H9 (cell line): Measurements from ENCODE around the gene IL12RB1. TPM values are rescaled to one million over a fixed set of nuclear protein-coding genes. Genes with fewer than 3 reads are reported as not detected.

ENCODE experiments used
- DNase-seq: peaks from one replicate; pipeline ENCODE4 v3.0.0-alpha.2; 2017
- H2AFZ ChIP-seq: one replicate; pipeline ENCODE4 v1.6.1; 2013; ENCODE audit warnings: mild to moderate bottlenecking, low read length, control low read depth, moderate library complexity
- H2AK5ac ChIP-seq: 2 replicates; pipeline ENCODE4 v1.6.1; 2013; ENCODE audit warnings: low read length, control low read depth, mixed read lengths; ENCODE audit not compliant: insufficient read length
- H2BK120ac ChIP-seq: one replicate; pipeline ENCODE4 v1.6.1; 2013; ENCODE audit warnings: low read depth, mild to moderate bottlenecking, low read length, control low read depth, inconsistent platforms; ENCODE audit not compliant: poor library complexity, severe bottlenecking
- H2BK12ac ChIP-seq: 2 replicates; pipeline ENCODE4 v1.6.1; 2013; ENCODE audit warnings: low read length, control low read depth, mixed read lengths, low read depth; ENCODE audit not compliant: insufficient read length
- H2BK15ac ChIP-seq: 2 replicates; pipeline ENCODE4 v1.6.1; 2013; ENCODE audit warnings: low read depth, low read length, control low read depth
- H2BK20ac ChIP-seq: one replicate; pipeline ENCODE4 v1.6.1; 2013; ENCODE audit warnings: low read depth, mild to moderate bottlenecking, low read length, control low read depth, inconsistent platforms; ENCODE audit not compliant: poor library complexity, severe bottlenecking
- H2BK5ac ChIP-seq: 2 replicates; pipeline ENCODE4 v1.6.1; 2013; ENCODE audit warnings: low read length, control low read depth, mixed read lengths; ENCODE audit not compliant: insufficient read length
- H3K14ac ChIP-seq: 2 replicates; pipeline ENCODE4 v1.6.1; 2013; ENCODE audit warnings: low read length, control low read depth; ENCODE audit not compliant: insufficient read depth
- H3K18ac ChIP-seq: 2 replicates; pipeline ENCODE4 v1.6.1; 2013; ENCODE audit warnings: low read depth, mild to moderate bottlenecking, mixed read lengths, low read length, control low read depth; ENCODE audit not compliant: insufficient read length
- H3K23ac ChIP-seq: 2 replicates; pipeline ENCODE4 v1.6.1; 2013; ENCODE audit warnings: low read length, control low read depth, mixed read lengths, low read depth; ENCODE audit not compliant: insufficient read length
- H3K23me2 ChIP-seq: 2 replicates; pipeline ENCODE4 v1.6.1; 2013; ENCODE audit warnings: low read depth, mild to moderate bottlenecking, mixed read lengths, low read length, control low read depth; ENCODE audit not compliant: insufficient read length, poor library complexity, severe bottlenecking
- H3K27ac ChIP-seq: 2 replicates; pipeline ENCODE4 v1.5.1; 2013; ENCODE audit warnings: low read length, control low read depth, mixed read lengths, low read depth; ENCODE audit not compliant: insufficient read length
- H3K27me3 ChIP-seq: 2 replicates; pipeline ENCODE4 v1.6.1; 2013; ENCODE audit warnings: low read length, control low read depth, inconsistent platforms; ENCODE audit not compliant: insufficient read depth
- H3K4ac ChIP-seq: 2 replicates; pipeline ENCODE4 v1.6.1; 2013; ENCODE audit warnings: low read depth, mild to moderate bottlenecking, control low read depth, inconsistent platforms, low read length, moderate library complexity
- H3K4me1 ChIP-seq: 2 replicates; pipeline ENCODE4 v1.6.1; 2013; ENCODE audit warnings: low read length, control low read depth, inconsistent platforms; ENCODE audit not compliant: insufficient read depth
- H3K4me2 ChIP-seq: 2 replicates; pipeline ENCODE4 v1.6.1; 2013; ENCODE audit warnings: low read length, control low read depth, mixed read lengths; ENCODE audit not compliant: insufficient read length, insufficient read depth
- H3K56ac ChIP-seq: 2 replicates; pipeline ENCODE4 v1.6.1; 2013; ENCODE audit warnings: low read depth, mild to moderate bottlenecking, mixed read lengths, low read length, control low read depth; ENCODE audit not compliant: insufficient read length
- H3K79me1 ChIP-seq: 2 replicates; pipeline ENCODE4 v1.6.1; 2013; ENCODE audit warnings: low read depth, mild to moderate bottlenecking, moderate library complexity, low read length, control low read depth, inconsistent platforms; ENCODE audit not compliant: insufficient read depth, poor library complexity, severe bottlenecking
- H3K79me2 ChIP-seq: 2 replicates; pipeline ENCODE4 v1.6.1; 2013; ENCODE audit warnings: low read length, control low read depth, inconsistent platforms; ENCODE audit not compliant: insufficient read depth
- H3K9ac ChIP-seq: 2 replicates; pipeline ENCODE4 v1.6.1; 2013; ENCODE audit warnings: low read length, control low read depth, mixed read lengths; ENCODE audit not compliant: insufficient read length; ENCODE audit errors: extremely low read depth
- H3K9me3 ChIP-seq: one replicate; pipeline ENCODE4 v1.6.1; 2013; ENCODE audit warnings: low read depth, low read length, inconsistent platforms; ENCODE audit not compliant: control insufficient read depth
- H3T11ph ChIP-seq: one replicate; pipeline ENCODE4 v1.6.1; 2013; ENCODE audit warnings: mild to moderate bottlenecking, low read length, control low read depth, inconsistent platforms
- H4K20me1 ChIP-seq: one replicate; pipeline ENCODE4 v1.6.1; 2013; ENCODE audit not compliant: control insufficient read depth, insufficient read length, insufficient read depth
- H4K5ac ChIP-seq: 2 replicates; pipeline ENCODE4 v1.6.1; 2013; ENCODE audit warnings: low read depth, mild to moderate bottlenecking, mixed read lengths, low read length, control low read depth; ENCODE audit not compliant: insufficient read length
- H4K8ac ChIP-seq: replicated peaks from 2 replicates; pipeline ENCODE4 v1.6.1; 2013; ENCODE audit warnings: low read length, control low read depth, mixed read lengths, low read depth; ENCODE audit not compliant: insufficient read length
- H4K91ac ChIP-seq: 2 replicates; pipeline ENCODE4 v1.6.1; 2013; ENCODE audit warnings: low read depth, mild to moderate bottlenecking, moderate library complexity, mixed read lengths, low read length, control low read depth; ENCODE audit not compliant: insufficient read length
- H3K27ac Mint-ChIP-seq, 3 experiments: 2 replicates in 2 of 3; 3 replicates in 1 of 3; pipeline ENCODE4 v1.8.0; 2020 to 2021; ENCODE audit warnings: mixed read lengths in 3 of 3, mild to moderate bottlenecking in 1 of 3, moderate library complexity in 1 of 3
- H3K27me3 Mint-ChIP-seq: 2 replicates; pipeline ENCODE4 v1.8.0; 2021; ENCODE audit warnings: low read depth, mild to moderate bottlenecking, moderate library complexity, mixed read lengths
- H3K36me3 Mint-ChIP-seq, 3 experiments: 2 replicates in 2 of 3; 3 replicates in 1 of 3; pipeline ENCODE4 v1.8.0; 2020 to 2021; ENCODE audit warnings: low read depth in 3 of 3, mixed read lengths in 3 of 3; ENCODE audit not compliant: insufficient read depth in 1 of 3
- H3K4me1 Mint-ChIP-seq, 2 experiments: 2 replicates each; pipeline ENCODE4 v1.8.0; 2020; ENCODE audit warnings: mixed read lengths in 2 of 2
- H3K4me3 Mint-ChIP-seq, 2 experiments: 2 replicates in 1 of 2; 3 replicates in 1 of 2; pipeline ENCODE4 v1.8.0; 2020 to 2021; ENCODE audit warnings: mild to moderate bottlenecking in 2 of 2, mixed read lengths in 2 of 2, moderate library complexity in 1 of 2
- H3K9me3 Mint-ChIP-seq, 2 experiments: 2 replicates in 1 of 2; 3 replicates in 1 of 2; pipeline ENCODE4 v1.8.0; 2020; ENCODE audit warnings: mild to moderate bottlenecking in 2 of 2, mixed read lengths in 2 of 2, moderate library complexity in 1 of 2
- CTCF ChIP-seq: fragments of 200-600 bp; sonication (generic); conservative IDR thresholded peaks from 3 replicates; pipeline ENCODE4 v1.8.0; 2021; ENCODE audit warnings: antibody characterized with exemption, mild to moderate bottlenecking
- WGBS: extraction: QIAGEN DNeasy Blood & Tissue Kit; methylation state at CpG from one replicate; pipeline ENCODE4 v1.1.7; 2013; ENCODE audit warnings: missing lambda C conversion rate, low lambda C conversion rate, mixed read lengths; ENCODE audit not compliant: insufficient read length; ENCODE audit errors: extremely low coverage; 5-methylcytosine and 5-hydroxymethylcytosine counted together
- total RNA-seq: library from RNA; stranded (reverse); gene quantifications from 2 replicates; pipeline ENCODE4 v1.2.1, GENCODE V29; 2021

IL12RB1 gene
- total RNA-seq, 1 experiment from 2014 or later: not detected

GRCh38 chr19:18065173-18065495 is 21.6 kb downstream of the IL12RB1 start:
- no peaks in the 10 kb centered on the region for H3K9me3 ChIP-seq

More at GRCh38 chr19:18065173-18065495, 21.6 kb downstream of the IL12RB1 start:
- Histone ChIP-seq H3K23ac (no peak overlapping the region), H4K20me1 (no peaks in the 10 kb centered on the region), H3K4ac (no peak overlapping the region), H2BK120ac (no peak overlapping the region), H2AK5ac (no peak overlapping the region), H4K91ac (no peak overlapping the region), H3K4me1 (no peaks in the 10 kb centered on the region), H2BK20ac (no peak overlapping the region), H3K4me2 (no peak overlapping the region), H3K9ac (no peak overlapping the region), H2BK15ac (no peak overlapping the region), H3K79me2 (no peaks in the 10 kb centered on the region), H3T11ph (no peak overlapping the region), H4K5ac (no peak overlapping the region), H3K18ac (no peak overlapping the region), H3K23me2 (no peaks in the 10 kb centered on the region), H3K56ac (no peak overlapping the region), H4K8ac (no peak overlapping the region), H3K27me3 (no peaks in the 10 kb centered on the region), H2BK5ac (no peak overlapping the region), H3K14ac (no peak overlapping the region), H3K27ac (no peak overlapping the region), H2AFZ (no peak overlapping the region), H3K79me1 (no peaks in the 10 kb centered on the region), H2BK12ac (no peak overlapping the region)
- no peak for TF ChIP-seq CTCF
- peaks cover 0 to 4% of the 10 kb centered on the region in 2 experiments; a peak in 2 of 5 replicates for H3K9me3 Mint-ChIP-seq
- H3K4me3 Mint-ChIP-seq: no peak overlapping the region
- H3K27ac Mint-ChIP-seq: peak overlapping the region in 2 of 3 experiments; percentile 35 to 60; a peak in 2 of 7 replicates
- 0 out of 4 replicates have a peak, but pooled peaks cover 0 to 10% of the 10 kb centered on the region in 2 experiments for H3K4me1 Mint-ChIP-seq
- H3K36me3 Mint-ChIP-seq: no peaks in the 10 kb centered on the region
- DNase-seq: no peak
- no CpG with 5 or more reads among the region's 1 CpG for WGBS
- peaks cover 6% of the 10 kb centered on the region for H3K27me3 Mint-ChIP-seq
